GM18870 (cell line): Measurements from ENCODE around the gene PLEKHD1.
"Not testable (repeated sequence)": the region's sequence is repeated elsewhere in the genome, so short reads cannot be mapped to it uniquely, and the experiment has no call there.

ENCODE experiments used
- ATAC-seq: cut with Tn5 transposase; IDR thresholded peaks from one replicate; pipeline ENCODE4 v1.9.1; 2021; ENCODE audit warnings: moderate library complexity; ENCODE audit not compliant: unreplicated experiment

The PLEKHD1 gene

GRCh38 chr14:69481815-69482568 is 2.5 kb upstream of the PLEKHD1 start:
- ATAC-seq: peak; percentile 86

GRCh38 chr14:69483765-69484443 is 624 bp upstream of the PLEKHD1 start:
- no peak for ATAC-seq

- ATAC-seq: no peak
These were observed 760 bp downstream of the PLEKHD1 start for GRCh38 chr14:69485315-69485660.

- ATAC-seq: no peak
These were observed 1.2 kb downstream of the PLEKHD1 start for GRCh38 chr14:69485701-69486100.

- no peak for ATAC-seq
These were observed 2.7 kb downstream of the PLEKHD1 start for GRCh38 chr14:69487226-69487625.

- no peak for ATAC-seq
These were observed 3.2 kb downstream of the PLEKHD1 start for GRCh38 chr14:69487771-69488170.

GRCh38 chr14:69489495-69489894 is 5.0 kb downstream of the PLEKHD1 start:
- ATAC-seq: no peak

GRCh38 chr14:69490219-69490918 is 5.8 kb downstream of the PLEKHD1 start:
- no peak for ATAC-seq

GRCh38 chr14:69491193-69491592 is 6.7 kb downstream of the PLEKHD1 start:
- ATAC-seq: no peak

GRCh38 chr14:69493038-69493437 is 8.5 kb downstream of the PLEKHD1 start:
- no peak for ATAC-seq

GRCh38 chr14:69493791-69494190 is 9.3 kb downstream of the PLEKHD1 start:
- ATAC-seq: no peak

GRCh38 chr14:69495341-69495921 is 10.9 kb downstream of the PLEKHD1 start:
- no peak for ATAC-seq

GRCh38 chr14:69497866-69498265 is 13.3 kb downstream of the PLEKHD1 start:
- ATAC-seq: not testable (repeated sequence)

- not testable (repeated sequence) for ATAC-seq
These were observed 13.8 kb downstream of the PLEKHD1 start for GRCh38 chr14:69498286-69498685.

GRCh38 chr14:69499436-69499835 is 14.9 kb downstream of the PLEKHD1 start:
- ATAC-seq: no peak

GRCh38 chr14:69500096-69500495 is 15.6 kb downstream of the PLEKHD1 start:
- no peak for ATAC-seq

GRCh38 chr14:69500736-69501135 is 16.2 kb downstream of the PLEKHD1 start:
- ATAC-seq: no peak

GRCh38 chr14:69501423-69501838 is 16.9 kb downstream of the PLEKHD1 start:
- ATAC-seq: no peak

GRCh38 chr14:69504775-69505174 is 20.2 kb downstream of the PLEKHD1 start:
- ATAC-seq: no peak

- no peak for ATAC-seq
These were observed 21.1 kb downstream of the PLEKHD1 start for GRCh38 chr14:69505338-69506240.

- no peak for ATAC-seq
These were observed 21.7 kb downstream of the PLEKHD1 start for GRCh38 chr14:69506241-69506595.
